GM12891 (cell line): Measurements from ENCODE around the gene OR1E2.
"Not testable (repeated sequence)": the region's sequence is repeated elsewhere in the genome, so short reads cannot be mapped to it uniquely, and the experiment has no call there.

Source experiments
- DNase-seq: peaks from one replicate; pipeline ENCODE4 v3.0.0; 2011; ENCODE audit warnings: low spot score; ENCODE audit not compliant: insufficient read length
- FAIRE-seq: peaks from 2 replicates; lab custom pipeline; 2011; peaks lifted over from hg19 to GRCh38; lab: Jason Lieb, UNC
- PAX5 ChIP-seq: IDR thresholded peaks from 2 replicates; pipeline ENCODE4 v1.6.1; 2011; ENCODE audit warnings: low read length, moderate library complexity, mild to moderate bottlenecking; ENCODE audit not compliant: insufficient read depth, severe bottlenecking
- POLR2A ChIP-seq: IDR thresholded peaks from 2 replicates; pipeline ENCODE4 v1.6.1; 2011; ENCODE audit warnings: low read depth, low read length, control low read depth
- POLR2AphosphoS5 ChIP-seq: IDR thresholded peaks from 2 replicates; pipeline ENCODE4 v1.6.1; 2011; ENCODE audit warnings: low read depth, low read length, control low read depth
- POU2F2 ChIP-seq: IDR thresholded peaks from 2 replicates; pipeline ENCODE4 v1.6.1; 2011; ENCODE audit warnings: low read depth, mild to moderate bottlenecking, control low read depth, low read length, moderate library complexity
- SPI1 ChIP-seq: IDR thresholded peaks from 2 replicates; pipeline ENCODE4 v1.6.1; 2011; ENCODE audit warnings: low read depth, low read length, control low read depth
- TAF1 ChIP-seq: IDR thresholded peaks from 2 replicates; pipeline ENCODE4 v1.6.1; 2011; ENCODE audit warnings: low read depth, low read length, control low read depth

The OR1E2 gene

GRCh38 chr17:3400055-3400454, 33.6 kb downstream of the OR1E2 start:
- DNase-seq (no peak), FAIRE-seq (no peak)
- no peak for TF ChIP-seq POU2F2
- no peak for TF ChIP-seq POLR2AphosphoS5
- no peak for TF ChIP-seq PAX5
- TF ChIP-seq POLR2A: no peak
- no peak for TF ChIP-seq SPI1
- no peak for TF ChIP-seq TAF1

GRCh38 chr17:3398310-3398709, 35.3 kb downstream of the OR1E2 start, which contains the start of gene OR1E1:
Gene OR1E1 (minus strand): TSS chr17:3398410. CDS start chr17:3398410, 0 bp downstream.
- no peak for FAIRE-seq
- no peak for TF ChIP-seq SPI1
- no peak for TF ChIP-seq POLR2AphosphoS5
- no peak for TF ChIP-seq POU2F2
- no peak for TF ChIP-seq PAX5
- no peak for TF ChIP-seq TAF1
- no peak for TF ChIP-seq POLR2A

GRCh38 chr17:3397801-3398200, 35.8 kb downstream of the OR1E2 start:
- DNase-seq: not testable (repeated sequence)
- FAIRE-seq: peak; percentile 72

More at GRCh38 chr17:3398310-3398709, 35.3 kb downstream of the OR1E2 start, which contains the start of gene OR1E1:
- DNase-seq: no peak

GRCh38 chr17:3389791-3390190, 43.9 kb downstream of the OR1E2 start:
- no peak for DNase-seq
- TF ChIP-seq TAF1: no peak
- no peak for TF ChIP-seq POU2F2
- TF ChIP-seq POLR2A: no peak
- no peak for TF ChIP-seq SPI1
- TF ChIP-seq PAX5: no peak
- TF ChIP-seq POLR2AphosphoS5: no peak
- no peak for FAIRE-seq

- no peak for FAIRE-seq
- TF ChIP-seq SPI1 (no peak), POU2F2 (no peak), POLR2AphosphoS5 (no peak), PAX5 (no peak), POLR2A (no peak), TAF1 (no peak)
- no peak for DNase-seq
Measured at GRCh38 chr17:3385869-3386816, 47.5 kb downstream of the OR1E2 start, which contains the start of gene OR3A2. Gene OR3A2 (minus strand): TSS chr17:3386308.
